ENCODE results near the gene IGF2BP1.
"Not testable (repeated sequence)": the region's sequence is repeated elsewhere in the genome, so short reads cannot be mapped to it uniquely, and the experiment has no call there.

IGF2BP1 gene

DNA sequence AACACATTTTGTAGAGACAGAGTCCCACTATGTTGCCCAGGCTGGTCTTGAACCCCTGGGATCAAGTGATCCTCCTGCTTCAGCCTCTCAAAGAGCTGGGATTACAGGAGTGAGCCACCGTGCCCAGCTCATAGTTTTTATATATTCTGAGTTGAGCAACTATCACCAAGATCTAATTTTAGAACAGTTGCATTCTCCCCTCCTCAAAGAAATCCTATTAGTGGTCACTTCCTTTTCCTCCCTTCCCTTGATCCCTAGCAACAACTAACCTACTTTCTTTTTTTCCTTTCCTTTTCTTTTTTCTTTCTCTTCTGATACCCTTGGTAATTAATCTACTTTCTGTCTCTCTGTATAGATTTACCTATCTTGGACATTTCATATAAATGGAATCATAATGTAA, 73.9 kb downstream of the IGF2BP1 start:
- H3K9ac ChIP-seq (ENCODE audit: low read depth, low read length), result no peak overlapping the region
- H3K4me1 ChIP-seq (ENCODE audit: control insufficient read depth, insufficient read depth, low read length), result peaks cover 6% of the 10 kb centered on the region
- no peaks in the 10 kb centered on the region for H3K36me3 ChIP-seq (ENCODE audit: control insufficient read depth, insufficient read depth, low read length)
- H3K27me3 ChIP-seq (ENCODE audit: control insufficient read depth, insufficient read depth, low read length), result no peaks in the 10 kb centered on the region
- no peak overlapping the region for H3K4me3 ChIP-seq (ENCODE audit: low read depth, low read length)
- no peaks in the 10 kb centered on the region for H3K9me3 ChIP-seq (ENCODE audit: control insufficient read depth, insufficient read depth, low read length)

DNA sequence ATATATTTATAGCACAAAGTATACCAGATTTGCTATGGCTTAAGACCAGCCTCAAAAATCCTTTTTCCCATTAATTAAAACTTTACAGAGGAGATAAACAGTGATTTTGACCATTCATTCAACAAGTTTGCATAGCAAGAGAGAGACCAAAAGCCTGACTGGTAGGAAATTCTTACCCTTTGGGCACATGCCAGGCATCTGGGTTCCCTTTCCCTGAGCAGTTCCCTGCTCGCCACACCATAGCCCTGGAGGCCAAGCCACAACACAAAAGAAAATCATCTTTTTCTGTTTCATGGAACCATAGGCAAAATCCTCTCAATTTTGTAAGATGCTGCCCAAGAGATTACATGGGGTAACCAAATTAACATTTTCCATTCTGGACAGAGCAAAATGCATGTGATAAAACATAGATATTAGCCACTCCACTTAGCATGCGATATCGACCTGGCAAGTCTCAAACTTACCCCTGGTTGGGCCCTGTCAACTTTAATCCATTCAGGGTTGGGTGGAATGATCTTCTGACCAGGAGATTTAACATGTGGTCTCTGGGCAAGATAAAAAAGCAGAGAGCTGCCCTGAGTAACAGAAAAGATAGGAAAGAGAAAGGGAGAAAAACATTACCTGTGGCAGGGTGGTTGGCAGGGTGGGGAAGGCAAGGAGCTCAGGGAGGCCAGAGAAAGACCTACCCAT, 77.8 kb downstream of the IGF2BP1 start:
- Histone ChIP-seq H3K4me1 (ENCODE audit: control insufficient read depth, insufficient read depth, low read length) (no peaks in the 10 kb centered on the region), H3K4me3 (ENCODE audit: low read depth, low read length) (no peak overlapping the region), H3K27me3 (ENCODE audit: control insufficient read depth, insufficient read depth, low read length) (no peaks in the 10 kb centered on the region), H3K9me3 (ENCODE audit: control insufficient read depth, insufficient read depth, low read length) (no peaks in the 10 kb centered on the region), H3K9ac (ENCODE audit: low read depth, low read length) (no peak overlapping the region), H3K36me3 (ENCODE audit: control insufficient read depth, insufficient read depth, low read length) (no peaks in the 10 kb centered on the region)

DNA sequence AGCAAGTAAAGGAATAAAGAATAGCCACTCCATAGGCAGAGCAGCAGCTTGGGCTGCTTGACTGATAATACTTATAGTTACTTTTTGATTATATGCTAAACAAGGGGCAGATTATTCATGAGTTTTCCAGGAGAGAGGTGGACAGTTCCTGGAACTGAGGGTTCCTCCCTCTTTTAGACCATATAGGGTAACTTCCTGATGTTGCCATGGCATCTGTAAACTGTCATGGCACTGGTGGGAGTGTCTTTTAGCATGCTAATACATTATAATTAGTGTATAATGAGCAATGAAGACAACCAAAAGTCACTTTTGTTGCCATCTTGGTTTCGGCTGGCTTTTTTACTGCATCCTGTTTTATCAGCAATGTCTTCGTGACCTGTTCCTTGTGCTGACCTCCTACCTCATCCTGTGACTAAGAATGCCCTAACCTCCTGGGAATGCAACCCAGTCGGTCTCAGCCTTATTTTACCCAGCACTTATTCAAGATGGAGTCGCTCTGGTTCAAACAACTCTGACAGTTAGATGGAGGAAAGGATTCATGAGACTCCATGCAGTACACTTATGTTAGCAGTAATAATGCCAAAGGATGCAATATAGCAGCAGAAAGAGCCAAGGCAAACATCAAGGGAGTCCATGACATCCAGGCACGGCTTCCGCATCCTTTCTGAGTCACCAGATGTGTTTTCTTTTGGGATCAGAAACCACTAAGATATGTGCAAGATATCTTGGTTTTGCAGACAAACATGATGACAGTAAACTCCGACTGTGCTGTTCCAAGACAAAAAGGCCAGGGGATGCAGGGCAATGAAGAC, 79.6 kb downstream of the IGF2BP1 start:
- Histone ChIP-seq H3K27me3 (ENCODE audit: control insufficient read depth, insufficient read depth, low read length) (no peaks in the 10 kb centered on the region), H3K4me3 (ENCODE audit: low read depth, low read length) (no peak overlapping the region), H3K4me1 (ENCODE audit: control insufficient read depth, insufficient read depth, low read length) (peaks cover 2% of the 10 kb centered on the region), H3K9me3 (ENCODE audit: control insufficient read depth, insufficient read depth, low read length) (no peaks in the 10 kb centered on the region), H3K9ac (ENCODE audit: low read depth, low read length) (no peak overlapping the region), H3K36me3 (ENCODE audit: control insufficient read depth, insufficient read depth, low read length) (no peaks in the 10 kb centered on the region)

DNA sequence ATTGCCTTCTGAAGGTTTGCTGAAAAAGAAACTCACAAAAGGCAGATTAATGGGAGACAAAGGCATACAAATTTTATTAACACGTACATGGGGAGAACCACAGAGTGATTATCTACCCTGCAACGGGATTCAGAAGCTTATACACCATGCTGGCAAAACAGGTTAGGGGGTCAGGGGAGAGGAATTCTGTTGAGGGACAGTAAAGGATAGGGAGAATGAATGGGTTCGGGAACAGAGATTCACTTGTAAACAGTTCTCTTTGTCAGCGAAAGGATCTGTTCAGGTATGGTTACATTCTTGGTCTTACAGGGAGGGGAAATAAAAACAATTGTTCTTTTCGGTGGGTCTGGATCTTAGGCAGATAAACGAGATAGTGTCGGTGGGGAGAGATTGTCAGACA, 81.1 kb downstream of the IGF2BP1 start:
- Histone ChIP-seq H3K4me1 (ENCODE audit: control insufficient read depth, insufficient read depth, low read length) (peaks cover 2% of the 10 kb centered on the region), H3K27me3 (ENCODE audit: control insufficient read depth, insufficient read depth, low read length) (no peaks in the 10 kb centered on the region)

DNA sequence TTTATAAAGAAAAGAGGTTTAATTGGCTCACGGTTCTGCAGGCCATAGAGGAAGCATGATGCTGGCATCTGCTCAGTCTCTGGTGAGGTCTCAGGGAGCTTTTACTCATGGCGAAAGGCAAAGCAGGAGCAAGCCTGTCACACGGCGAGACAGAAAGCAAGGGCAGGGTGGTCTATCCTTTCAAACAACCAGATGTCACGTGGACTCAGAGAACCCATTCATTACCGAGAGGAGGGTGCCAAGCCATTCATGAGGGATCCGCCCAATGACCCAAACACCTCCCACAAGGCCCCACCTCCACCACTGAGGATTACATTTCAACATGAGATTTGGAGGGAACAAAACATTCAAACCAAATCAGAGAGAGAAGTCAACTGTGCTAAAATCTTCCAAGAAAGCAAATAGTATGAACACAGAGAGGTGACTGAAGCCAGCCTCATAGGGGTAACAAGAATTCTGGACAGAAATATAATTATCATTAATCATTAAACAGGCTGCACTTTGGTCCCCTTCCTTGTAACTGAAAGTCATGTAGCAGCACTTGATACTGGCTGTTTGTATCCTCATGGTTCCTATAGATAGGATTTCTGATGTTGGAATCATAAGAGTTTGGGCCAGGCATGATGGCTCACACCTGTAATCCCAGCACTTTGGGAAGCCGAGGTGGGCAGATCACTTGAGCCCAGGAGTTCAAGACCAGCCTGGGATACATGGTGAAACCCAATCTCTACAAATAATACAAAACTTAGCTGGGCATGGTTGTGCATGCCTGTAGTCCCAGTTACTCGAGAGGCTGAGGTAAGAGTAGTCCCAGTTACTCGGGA, 82.9 kb downstream of the IGF2BP1 start:
- Histone ChIP-seq H3K9me3 (ENCODE audit: control insufficient read depth, insufficient read depth, low read length) (no peaks in the 10 kb centered on the region), H3K4me1 (ENCODE audit: control insufficient read depth, insufficient read depth, low read length) (peaks cover 2% of the 10 kb centered on the region), H3K36me3 (ENCODE audit: control insufficient read depth, insufficient read depth, low read length) (no peaks in the 10 kb centered on the region), H3K9ac (ENCODE audit: low read depth, low read length) (no peak overlapping the region), H3K4me3 (ENCODE audit: low read depth, low read length) (no peak overlapping the region), H3K27me3 (ENCODE audit: control insufficient read depth, insufficient read depth, low read length) (no peaks in the 10 kb centered on the region)

More for the DNA sequence above, 81.1 kb downstream of the IGF2BP1 start:
- no peaks in the 10 kb centered on the region for H3K9me3 ChIP-seq (ENCODE audit: control insufficient read depth, insufficient read depth, low read length)
- H3K9ac ChIP-seq (ENCODE audit: low read depth, low read length), result no peak overlapping the region
- no peaks in the 10 kb centered on the region for H3K36me3 ChIP-seq (ENCODE audit: control insufficient read depth, insufficient read depth, low read length)
- no peak overlapping the region for H3K4me3 ChIP-seq (ENCODE audit: low read depth, low read length)

DNA sequence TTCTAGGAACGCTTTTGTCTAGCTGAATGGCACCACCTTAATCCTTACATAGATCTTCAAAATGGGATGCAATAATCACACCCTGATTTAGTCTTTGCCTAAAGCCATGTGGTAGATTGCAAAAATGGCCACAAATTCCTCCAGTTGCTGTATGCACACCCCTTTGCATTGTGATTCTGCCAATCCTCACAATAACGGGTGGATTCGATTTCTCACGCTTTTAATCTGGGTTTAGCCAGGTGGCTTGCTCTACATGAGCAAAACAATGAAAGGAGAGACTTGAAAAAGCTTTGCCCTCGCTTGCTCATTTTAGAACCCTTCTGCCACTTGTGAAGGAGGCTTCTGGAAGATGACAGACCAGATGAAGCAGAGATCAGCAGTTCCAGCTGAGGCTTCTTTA, 85.0 kb downstream of the IGF2BP1 start:
- Histone ChIP-seq H3K9me3 (ENCODE audit: control insufficient read depth, insufficient read depth, low read length) (no peaks in the 10 kb centered on the region), H3K9ac (ENCODE audit: low read depth, low read length) (no peak overlapping the region)

DNA sequence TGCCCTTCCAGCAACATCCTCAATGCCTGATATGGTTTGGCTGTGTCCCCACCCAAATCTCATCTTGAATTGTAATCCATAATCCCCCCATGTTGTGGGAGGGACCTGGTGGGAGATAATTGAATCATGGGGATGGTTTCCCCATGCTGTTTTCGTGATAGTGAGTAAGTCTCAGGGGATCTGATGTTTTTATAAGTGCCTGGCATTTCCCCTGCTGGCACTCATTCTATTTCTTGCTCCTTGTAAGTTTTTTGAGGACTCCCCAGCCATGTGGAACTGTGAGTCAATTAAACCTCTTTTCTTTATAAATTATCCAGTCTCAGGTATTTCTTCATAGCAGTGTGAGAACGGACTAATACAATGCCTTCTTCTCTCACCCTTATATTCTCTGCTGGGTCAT, 87.9 kb downstream of the IGF2BP1 start:
- not testable (repeated sequence) for H3K9me3 ChIP-seq (ENCODE audit: control insufficient read depth, insufficient read depth, low read length); H3K4me3 ChIP-seq (ENCODE audit: low read depth, low read length); H3K27me3 ChIP-seq (ENCODE audit: control insufficient read depth, insufficient read depth, low read length); H3K36me3 ChIP-seq (ENCODE audit: control insufficient read depth, insufficient read depth, low read length); H3K9ac ChIP-seq (ENCODE audit: low read depth, low read length)
- peaks cover 12% of the 10 kb centered on the region for H3K4me1 ChIP-seq (ENCODE audit: control insufficient read depth, insufficient read depth, low read length)

More for the DNA sequence above, 85.0 kb downstream of the IGF2BP1 start:
- Histone ChIP-seq H3K4me3 (ENCODE audit: low read depth, low read length) (no peak overlapping the region), H3K27me3 (ENCODE audit: control insufficient read depth, insufficient read depth, low read length) (no peaks in the 10 kb centered on the region), H3K36me3 (ENCODE audit: control insufficient read depth, insufficient read depth, low read length) (no peaks in the 10 kb centered on the region), H3K4me1 (ENCODE audit: control insufficient read depth, insufficient read depth, low read length) (peaks cover 8% of the 10 kb centered on the region)

DNA sequence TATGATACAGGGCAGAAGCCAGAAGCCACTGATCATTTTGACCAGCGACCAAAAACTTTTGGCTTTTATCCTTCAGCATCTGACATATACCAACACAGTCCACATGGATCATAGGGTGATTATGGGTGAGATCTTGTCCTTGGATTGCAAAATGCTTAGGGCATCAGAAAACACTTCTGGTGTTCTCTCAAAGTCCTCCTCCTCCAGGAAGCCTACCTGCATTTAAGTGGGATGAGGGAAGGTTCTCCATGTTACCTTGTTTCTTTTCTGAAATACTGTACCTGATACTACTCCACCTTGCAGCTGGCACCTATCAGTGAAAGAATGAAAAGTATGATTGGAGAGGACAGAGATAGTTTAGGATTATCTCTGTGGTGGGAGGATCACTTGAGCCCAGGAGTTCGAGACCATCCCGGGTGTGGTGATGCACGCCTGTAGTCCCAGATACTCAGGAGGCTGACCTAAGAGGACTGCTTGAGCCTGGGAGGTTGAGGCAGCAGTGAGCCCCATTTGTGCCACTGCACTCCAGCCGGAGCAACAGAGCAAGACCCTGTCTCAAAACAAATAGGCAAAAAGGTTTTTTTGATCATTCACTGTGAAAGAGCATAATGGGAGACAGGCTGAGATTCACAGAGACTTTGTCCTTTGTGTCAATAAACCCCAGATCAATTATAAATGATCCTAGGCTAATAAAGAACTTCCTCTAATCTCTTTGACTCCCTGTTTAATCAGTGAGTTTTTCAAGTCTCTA, 88.6 kb downstream of the IGF2BP1 start:
- Histone ChIP-seq H3K9me3 (ENCODE audit: control insufficient read depth, insufficient read depth, low read length) (no peaks in the 10 kb centered on the region), H3K9ac (ENCODE audit: low read depth, low read length) (no peak overlapping the region), H3K27me3 (ENCODE audit: control insufficient read depth, insufficient read depth, low read length) (no peaks in the 10 kb centered on the region), H3K36me3 (ENCODE audit: control insufficient read depth, insufficient read depth, low read length) (no peaks in the 10 kb centered on the region), H3K4me1 (ENCODE audit: control insufficient read depth, insufficient read depth, low read length) (peaks cover 12% of the 10 kb centered on the region), H3K4me3 (ENCODE audit: low read depth, low read length) (no peak overlapping the region)

DNA sequence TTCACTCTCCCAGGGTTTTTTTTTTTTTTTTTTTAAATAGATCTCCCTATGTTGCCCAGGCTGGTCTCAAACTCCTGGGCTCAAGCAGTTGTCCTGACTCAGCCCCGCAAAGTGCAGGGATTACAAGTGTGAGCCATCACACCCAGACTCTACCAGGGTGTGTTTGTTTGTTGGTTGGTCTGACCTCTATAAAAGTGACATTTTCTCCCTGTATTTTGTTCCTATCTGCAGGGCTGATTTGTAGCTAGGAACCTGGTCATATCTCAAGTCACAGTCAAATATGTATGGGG, 89.1 kb downstream of the IGF2BP1 start:
- Histone ChIP-seq H3K4me3 (ENCODE audit: low read depth, low read length) (no peak overlapping the region), H3K9me3 (ENCODE audit: control insufficient read depth, insufficient read depth, low read length) (no peaks in the 10 kb centered on the region), H3K36me3 (ENCODE audit: control insufficient read depth, insufficient read depth, low read length) (no peaks in the 10 kb centered on the region), H3K27me3 (ENCODE audit: control insufficient read depth, insufficient read depth, low read length) (no peaks in the 10 kb centered on the region), H3K9ac (ENCODE audit: low read depth, low read length) (no peak overlapping the region), H3K4me1 (ENCODE audit: control insufficient read depth, insufficient read depth, low read length) (peaks cover 10% of the 10 kb centered on the region)

DNA sequence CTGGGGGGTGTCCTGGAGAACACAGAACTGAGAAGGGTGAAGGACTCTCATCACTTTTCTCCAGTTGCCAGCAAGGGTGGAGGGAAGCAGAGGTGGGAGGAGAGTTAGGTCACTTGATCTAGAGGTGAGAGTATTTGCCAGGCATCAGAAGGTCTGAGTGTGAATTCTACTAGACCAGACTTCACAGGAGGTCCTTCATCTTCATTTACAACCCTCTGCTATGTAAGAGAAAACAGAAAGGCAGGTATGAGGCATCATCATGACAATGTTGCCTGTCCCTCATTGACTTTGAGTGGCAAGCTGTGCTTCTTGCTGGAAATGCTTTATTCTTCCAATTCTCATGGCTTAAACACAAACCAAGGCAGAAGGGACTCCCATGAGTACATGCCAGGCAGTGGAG, 89.5 kb downstream of the IGF2BP1 start:
- H3K9me3 ChIP-seq (ENCODE audit: control insufficient read depth, insufficient read depth, low read length), result no peaks in the 10 kb centered on the region
- no peak overlapping the region for H3K4me3 ChIP-seq (ENCODE audit: low read depth, low read length)
- no peaks in the 10 kb centered on the region for H3K27me3 ChIP-seq (ENCODE audit: control insufficient read depth, insufficient read depth, low read length)
- H3K9ac ChIP-seq (ENCODE audit: low read depth, low read length), result no peak overlapping the region
- H3K36me3 ChIP-seq (ENCODE audit: control insufficient read depth, insufficient read depth, low read length), result no peaks in the 10 kb centered on the region
- H3K4me1 ChIP-seq (ENCODE audit: control insufficient read depth, insufficient read depth, low read length), result peaks cover 10% of the 10 kb centered on the region

DNA sequence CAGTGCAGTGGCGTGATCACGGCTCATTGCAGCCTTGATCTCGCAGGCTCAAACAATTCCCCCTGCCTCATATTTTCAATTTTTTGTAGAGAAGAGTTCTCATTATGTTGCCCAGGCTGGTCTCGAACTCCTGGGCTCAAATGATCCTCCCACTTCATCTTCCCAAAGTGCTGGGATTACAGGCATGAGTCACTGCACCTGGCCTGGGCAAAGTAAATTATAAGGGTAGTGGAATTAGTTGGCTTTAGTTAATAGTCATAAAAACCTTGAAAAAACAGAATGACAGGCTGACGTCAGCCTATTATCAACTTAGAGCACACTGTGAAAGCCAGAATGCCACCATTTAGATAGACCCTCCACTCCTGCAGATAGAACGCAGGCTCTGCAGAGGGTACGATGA, 91.9 kb downstream of the IGF2BP1 start:
- H3K4me1 ChIP-seq (ENCODE audit: control insufficient read depth, insufficient read depth, low read length), result peaks cover 10% of the 10 kb centered on the region
- no peaks in the 10 kb centered on the region for H3K9me3 ChIP-seq (ENCODE audit: control insufficient read depth, insufficient read depth, low read length)
- no peaks in the 10 kb centered on the region for H3K27me3 ChIP-seq (ENCODE audit: control insufficient read depth, insufficient read depth, low read length)
- H3K4me3 ChIP-seq (ENCODE audit: low read depth, low read length), result no peak overlapping the region
- H3K9ac ChIP-seq (ENCODE audit: low read depth, low read length), result no peak overlapping the region
- no peaks in the 10 kb centered on the region for H3K36me3 ChIP-seq (ENCODE audit: control insufficient read depth, insufficient read depth, low read length)
